GM18508 (cell line): ENCODE results near the gene RASA3.
A peak's percentile ranks its signal among the peaks of the same experiment; 100 is the strongest.
"Not testable (repeated sequence)": the region's sequence is repeated elsewhere in the genome, so short reads cannot be mapped to it uniquely, and the experiment has no call there.

Source experiments
- ATAC-seq: cut with Tn5 transposase; IDR thresholded peaks from one replicate; pipeline ENCODE4 v1.9.1; 2021; ENCODE audit warnings: moderate number of reproducible peaks; ENCODE audit not compliant: insufficient read depth, unreplicated experiment

Gene RASA3

GRCh38 chr13:114142640-114143490 is 10.4 kb upstream of the RASA3 start:
- no peak for ATAC-seq

- no peak for ATAC-seq
Measured at GRCh38 chr13:114142137-114142550, 9.7 kb upstream of the RASA3 start.

GRCh38 chr13:114141261-114141996 is 9.0 kb upstream of the RASA3 start:
- ATAC-seq, result no peak

DNA sequence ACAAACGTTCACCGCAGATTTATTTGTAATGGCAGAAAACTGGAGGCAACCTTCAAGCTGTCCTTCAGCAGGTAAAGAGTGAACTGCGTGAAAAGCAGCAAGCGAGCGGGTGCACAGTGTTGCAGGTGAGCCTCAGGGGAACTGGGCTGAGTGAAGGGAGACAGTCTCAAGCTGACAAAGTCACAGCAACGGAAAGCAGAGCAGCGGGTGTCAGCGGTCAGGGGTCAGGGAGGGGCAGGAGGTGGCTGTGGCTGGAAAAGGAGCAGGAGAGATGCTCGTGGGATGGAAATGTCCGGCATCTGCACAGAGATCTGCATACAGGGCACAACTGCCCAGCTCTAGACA is 8.5 kb upstream of the RASA3 start:
- no peak for ATAC-seq

GRCh38 chr13:114140131-114140905 is 7.9 kb upstream of the RASA3 start:
- ATAC-seq, result no peak

GRCh38 chr13:114136576-114136975 is 4.2 kb upstream of the RASA3 start:
- no peak for ATAC-seq

GRCh38 chr13:114135731-114136171 is 3.3 kb upstream of the RASA3 start:
- no peak for ATAC-seq

DNA sequence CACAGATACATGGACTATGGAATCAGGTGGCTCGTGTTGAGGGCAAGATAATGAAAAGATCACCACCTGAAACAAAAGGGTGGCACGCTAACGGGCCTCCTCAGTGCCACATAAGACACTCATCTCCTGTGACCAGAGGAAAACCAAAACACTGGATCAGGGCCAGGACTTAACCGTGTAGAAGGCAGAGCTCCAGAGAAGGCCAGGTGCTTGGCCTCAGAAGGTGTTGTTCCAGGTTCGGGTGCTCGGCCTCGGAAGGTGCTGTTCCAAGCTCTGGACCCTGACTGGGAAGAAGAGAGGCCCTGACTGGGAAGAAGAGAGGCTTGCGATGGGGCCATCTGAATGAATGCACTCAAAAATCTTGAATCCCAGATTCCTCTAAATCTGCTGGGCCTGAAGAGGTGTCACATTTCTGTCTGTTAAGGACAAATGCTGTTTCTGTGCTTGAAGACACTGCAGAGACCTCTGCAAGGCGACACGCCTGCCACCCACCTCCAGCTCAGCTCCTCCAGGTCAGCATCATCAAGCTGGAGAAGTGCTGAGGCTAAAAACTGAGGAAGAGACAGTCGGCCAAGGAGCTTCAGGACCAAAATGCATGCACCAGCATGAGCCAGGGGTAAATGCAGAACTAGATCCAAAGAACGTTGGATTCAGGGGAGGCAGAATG is 2.7 kb upstream of the RASA3 start:
- no peak for ATAC-seq

DNA sequence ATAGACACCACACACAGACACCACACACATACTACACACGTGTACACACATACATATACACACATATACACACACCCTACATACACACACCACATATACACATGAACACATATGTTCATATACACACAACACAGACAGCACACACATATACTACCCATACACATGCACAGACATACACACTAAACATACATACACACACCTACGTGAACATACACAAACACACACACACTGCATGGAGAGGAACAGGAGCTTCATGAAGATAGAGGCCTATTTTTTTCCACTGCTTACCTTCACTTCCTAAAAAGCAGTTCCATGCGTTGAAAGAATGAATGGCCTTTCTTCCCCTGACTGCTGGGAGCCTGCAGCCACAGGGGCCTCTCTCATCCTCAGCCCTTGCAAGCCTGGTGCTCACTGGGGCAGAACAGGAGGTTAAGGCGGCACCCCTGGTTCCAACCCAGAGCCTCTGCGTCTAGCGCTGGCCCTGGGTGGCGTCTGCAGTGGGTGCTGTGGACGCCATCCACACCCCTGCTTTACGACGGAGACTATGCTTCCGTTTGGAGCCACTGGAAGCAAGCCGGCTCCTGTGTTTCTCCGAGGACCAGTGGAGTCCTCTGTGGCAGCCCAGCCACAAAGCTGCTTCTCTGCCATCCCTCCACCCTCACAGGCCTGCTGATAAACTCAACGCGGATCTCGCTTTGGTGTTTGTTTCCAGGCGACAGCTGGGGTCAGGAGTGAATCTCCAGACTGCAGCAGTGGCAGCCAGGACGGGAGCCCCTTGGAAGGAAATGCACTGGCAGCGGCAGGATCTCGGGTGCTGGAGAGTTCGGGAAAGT is 1.9 kb upstream of the RASA3 start:
- ATAC-seq, result no peak

- ATAC-seq, result not testable (repeated sequence)
Measured at GRCh38 chr13:114133552-114133951, 1.1 kb upstream of the RASA3 start.

DNA sequence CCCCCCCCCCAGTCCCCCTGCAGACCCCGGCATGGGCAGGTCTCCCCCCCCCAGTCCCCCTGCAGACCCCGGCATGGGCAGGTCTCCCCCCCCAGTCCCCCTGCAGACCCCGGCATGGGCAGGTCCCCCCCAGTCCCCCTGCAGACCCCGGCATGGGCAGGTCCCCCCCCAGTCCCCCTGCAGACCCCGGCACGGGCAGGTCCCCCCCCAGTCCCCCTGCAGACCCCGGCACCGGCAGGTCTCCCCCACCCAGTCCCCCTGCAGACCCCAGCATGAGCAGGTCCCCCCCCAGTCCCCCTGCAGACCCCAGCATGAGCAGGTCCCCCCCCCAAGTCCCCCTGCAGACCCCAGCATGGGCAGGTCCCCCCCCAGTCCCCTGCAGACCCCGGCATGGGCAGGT is 703 bp upstream of the RASA3 start:
- not testable (repeated sequence) for ATAC-seq

GRCh38 chr13:114131583-114132418 is 622 bp downstream of the RASA3 start:
- ATAC-seq, result no peak

DNA sequence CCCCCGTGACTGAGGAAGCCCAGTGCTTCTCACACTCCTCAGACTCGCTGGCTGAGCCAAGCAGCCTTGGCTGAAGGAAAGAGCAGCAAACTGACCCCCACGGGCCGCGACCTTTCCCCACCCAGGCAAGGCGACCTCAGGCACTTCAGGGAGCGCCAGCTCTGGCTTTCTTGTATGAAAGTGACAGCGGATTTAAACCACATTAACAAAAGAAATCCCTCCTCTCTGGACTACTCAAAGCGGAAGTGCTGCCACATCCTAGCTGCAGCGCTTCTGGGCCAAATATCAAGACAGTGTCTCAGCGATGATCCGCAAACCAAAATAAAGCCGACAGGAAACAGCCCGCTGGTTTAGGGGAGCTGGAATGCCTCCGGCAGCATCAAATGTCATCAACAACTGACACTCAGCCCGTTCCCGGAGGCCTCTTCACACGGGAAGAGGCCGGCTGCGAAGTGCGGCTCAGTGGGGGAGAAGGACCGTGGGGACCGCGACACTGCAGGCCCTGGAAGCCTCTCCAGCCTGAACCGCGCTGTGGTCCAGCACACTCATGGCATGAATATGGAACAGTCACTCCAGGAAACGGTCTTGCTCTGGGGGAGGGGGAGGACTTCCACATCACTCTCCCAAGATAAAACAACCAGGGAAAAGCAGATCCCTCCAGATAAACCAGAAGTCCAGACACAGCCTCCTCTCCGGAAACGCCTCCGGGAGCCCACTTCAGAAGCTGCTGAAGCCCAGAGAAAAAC is 1.4 kb downstream of the RASA3 start:
- no peak for ATAC-seq

- ATAC-seq, result no peak
Measured at GRCh38 chr13:114130131-114130836, 2.1 kb downstream of the RASA3 start.

DNA sequence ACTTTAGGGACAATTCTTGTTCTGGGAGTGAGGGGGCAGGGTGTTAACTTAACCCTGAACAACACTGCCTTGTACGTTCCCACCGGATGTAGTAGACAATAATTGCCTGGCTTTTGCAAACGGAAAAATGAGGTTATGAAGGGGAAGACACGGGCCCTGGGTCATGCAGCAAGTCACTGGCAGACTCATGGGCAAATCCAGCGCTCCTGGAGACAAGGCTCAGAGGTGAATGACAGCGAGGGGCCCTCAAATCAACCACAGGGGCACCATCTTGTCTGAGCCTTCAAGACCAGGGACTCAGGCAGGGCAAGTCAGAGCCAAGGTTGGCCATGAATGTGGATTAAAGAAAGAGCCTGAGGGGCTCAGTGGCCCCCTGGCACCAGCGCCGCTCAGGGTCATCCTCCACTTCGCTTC is 2.8 kb downstream of the RASA3 start:
- no peak for ATAC-seq

GRCh38 chr13:114128624-114129522 is 3.5 kb downstream of the RASA3 start:
- peak; percentile 73 for ATAC-seq

- no peak for ATAC-seq
Measured at GRCh38 chr13:114128348-114128623, 4.1 kb downstream of the RASA3 start.
